HG03378 (cell line): ENCODE results near the gene KRTAP19-3.
"Not testable (repeated sequence)": the region's sequence is repeated elsewhere in the genome, so short reads cannot be mapped to it uniquely, and the experiment has no call there.

Experiments
- ATAC-seq: cut with Tn5 transposase; IDR thresholded peaks from one replicate; pipeline ENCODE4 v1.9.1; 2021; ENCODE audit warnings: mild to moderate bottlenecking, moderate library complexity; ENCODE audit not compliant: unreplicated experiment

Gene KRTAP19-3

DNA sequence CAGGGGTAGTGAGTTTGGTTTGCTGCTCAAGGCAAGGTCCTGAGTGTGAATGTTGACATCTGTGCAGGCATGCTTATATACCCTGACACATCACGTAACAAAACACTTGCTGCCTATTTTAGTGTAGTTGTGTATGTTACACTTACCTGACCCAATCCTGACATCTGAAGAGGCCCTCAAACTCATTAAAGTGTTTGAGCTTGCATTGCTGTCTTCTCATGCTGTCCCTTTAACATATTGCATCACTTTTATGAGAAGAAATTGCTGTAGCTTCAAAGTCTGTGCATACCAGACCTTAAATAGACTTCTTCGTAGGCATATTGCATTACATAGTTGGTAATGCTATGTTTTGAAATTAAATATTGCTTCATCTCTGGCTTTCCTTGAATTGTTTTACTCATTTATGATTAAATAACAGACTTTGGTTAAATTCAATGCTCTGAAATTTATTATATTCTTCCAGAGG, at the start of gene KRTAP19-3:
Gene KRTAP19-3, minus strand, starts transcription at position 51 of the 466 bp plus-strand sequence. CDS start 56 bp downstream, outside the sequence.
- no peak for ATAC-seq

DNA sequence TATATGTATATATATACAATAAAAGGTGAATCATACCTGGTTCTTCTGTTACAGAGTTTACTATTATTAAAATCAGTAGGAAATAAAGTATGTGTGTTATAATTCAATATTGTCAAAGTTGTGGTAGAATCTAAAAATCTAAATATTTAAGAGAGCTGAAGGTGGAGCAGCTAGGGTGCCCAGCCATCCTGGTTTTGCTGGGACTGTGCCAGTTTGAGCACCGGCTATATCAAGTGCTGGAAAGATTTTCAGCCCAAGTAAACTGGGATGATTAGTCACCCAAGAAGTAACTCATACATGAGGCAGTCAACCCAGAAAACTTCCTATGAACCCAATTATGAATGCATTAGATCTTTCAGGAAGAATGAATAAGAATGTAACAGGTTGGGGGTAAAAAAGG, 27.1 kb upstream of the KRTAP19-3 start:
- no peak for ATAC-seq

DNA sequence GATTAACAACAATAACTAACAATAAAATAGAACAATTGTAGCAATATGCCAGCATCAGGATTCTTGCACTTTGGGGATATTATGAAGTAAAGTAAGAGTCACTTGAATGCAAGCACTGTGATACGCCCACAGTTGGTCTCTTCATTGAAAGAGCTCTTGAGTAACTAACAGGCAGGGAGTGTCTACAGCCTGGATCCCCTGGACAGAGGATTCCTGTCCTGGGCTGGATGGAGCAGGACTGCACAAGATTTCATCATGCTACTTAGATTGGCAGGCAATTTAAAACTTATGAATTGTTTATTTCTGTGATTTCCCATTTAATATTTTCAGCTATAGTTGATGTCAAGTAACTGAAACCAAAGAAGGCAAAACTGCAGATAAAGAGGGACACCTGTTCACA, 23.9 kb upstream of the KRTAP19-3 start:
- no peak for ATAC-seq

DNA sequence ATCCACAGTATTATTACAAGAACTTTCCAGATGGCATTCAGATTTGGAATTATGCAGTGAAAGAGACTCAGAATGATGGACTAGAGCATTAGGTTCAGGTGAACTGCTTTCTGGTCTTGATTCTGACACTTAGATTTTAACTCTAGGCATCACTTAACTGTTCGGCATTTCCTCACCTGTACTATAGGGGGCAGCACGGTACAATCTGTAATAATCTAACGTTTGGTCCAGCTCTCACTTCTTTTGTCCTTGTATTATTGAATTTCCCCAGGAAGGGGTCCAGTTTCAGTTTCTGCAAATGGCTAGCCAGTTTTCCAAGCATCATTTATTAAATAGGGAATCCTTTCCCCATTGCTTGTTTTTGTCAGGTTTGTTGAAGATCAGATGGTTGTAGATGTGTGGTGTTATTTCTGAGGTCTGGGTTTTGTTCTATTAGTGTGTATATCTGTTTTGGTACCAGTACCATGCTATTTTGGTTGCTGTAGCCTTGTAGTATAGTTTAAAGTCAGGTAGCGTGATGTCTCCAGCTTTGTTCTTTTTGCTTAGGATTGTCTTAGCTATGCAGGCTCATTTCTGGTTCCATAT, 13.9 kb upstream of the KRTAP19-3 start:
- not testable (repeated sequence) for ATAC-seq

DNA sequence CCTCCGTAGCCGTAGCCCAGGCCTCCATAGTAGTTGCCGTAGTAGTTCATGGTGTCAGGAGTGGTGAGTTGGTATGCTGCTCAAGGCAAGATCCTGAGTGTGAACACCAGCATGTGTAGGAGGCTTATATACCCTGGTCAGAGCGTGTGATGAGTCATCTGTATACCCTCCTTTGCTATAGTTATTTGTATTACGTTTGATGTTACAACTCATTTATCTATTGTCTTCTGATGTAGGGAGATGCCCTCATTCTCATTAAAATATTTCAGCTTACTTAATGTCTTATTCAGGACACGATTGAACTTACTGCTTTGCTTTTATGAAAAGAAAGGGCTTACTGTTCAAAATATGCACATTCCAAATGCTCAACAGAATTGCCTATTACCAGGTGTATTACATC, 10.2 kb upstream of the KRTAP19-3 start, which contains the start of gene KRTAP19-5:
Gene KRTAP19-5, minus strand, starts transcription at position 101 of the 400 bp plus-strand sequence. Its CDS starts 51 bp downstream, at position 50.
- no peak for ATAC-seq

DNA sequence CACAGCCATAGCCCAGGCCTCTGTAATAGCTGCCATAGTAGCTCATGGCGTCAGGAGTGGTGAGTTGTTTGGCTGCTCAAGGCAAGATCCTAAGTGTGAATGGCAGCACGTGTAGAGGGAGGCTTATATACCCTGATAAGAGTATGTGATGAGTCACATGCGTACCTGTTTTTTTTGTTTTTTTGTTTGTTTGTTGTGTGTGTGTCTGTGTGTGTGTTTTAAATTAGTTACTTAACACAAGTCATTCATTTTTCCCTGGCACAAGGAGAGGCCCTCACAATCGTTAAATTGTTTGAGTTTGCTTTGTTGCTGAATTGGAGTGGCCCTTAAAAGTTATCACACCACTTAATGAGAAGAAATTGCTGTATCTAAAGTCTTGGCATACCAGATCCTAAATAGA, 5.3 kb upstream of the KRTAP19-3 start, which contains the start of gene KRTAP19-4:
Gene KRTAP19-4, minus strand, starts transcription at position 101 of the 400 bp plus-strand sequence. Its CDS starts 55 bp downstream, at position 46.
- no peak for ATAC-seq

DNA sequence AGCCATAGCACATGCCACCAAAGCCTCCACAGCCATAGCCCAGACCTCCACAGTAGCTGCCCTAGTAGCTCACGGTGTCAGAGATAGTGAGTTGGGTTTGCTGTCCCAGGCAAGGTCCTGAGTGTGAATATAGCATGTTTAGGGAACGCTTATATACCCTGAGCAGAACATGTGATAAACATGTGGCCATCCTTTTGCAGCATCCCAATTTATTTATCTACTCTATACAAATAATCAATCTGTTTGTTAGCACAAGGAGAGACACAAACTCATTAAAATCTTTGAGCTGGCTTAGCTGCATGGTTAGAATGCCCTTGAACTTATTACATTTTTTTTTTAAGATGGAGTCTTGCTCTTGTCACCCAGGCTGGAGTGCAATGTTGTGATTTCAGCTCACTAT, 4.5 kb downstream of the KRTAP19-3 start, which contains the start of gene KRTAP19-2:
Gene KRTAP19-2, minus strand, starts transcription at position 101 of the 400 bp plus-strand sequence. Its CDS starts 88 bp downstream, at position 13.
- no peak for ATAC-seq

DNA sequence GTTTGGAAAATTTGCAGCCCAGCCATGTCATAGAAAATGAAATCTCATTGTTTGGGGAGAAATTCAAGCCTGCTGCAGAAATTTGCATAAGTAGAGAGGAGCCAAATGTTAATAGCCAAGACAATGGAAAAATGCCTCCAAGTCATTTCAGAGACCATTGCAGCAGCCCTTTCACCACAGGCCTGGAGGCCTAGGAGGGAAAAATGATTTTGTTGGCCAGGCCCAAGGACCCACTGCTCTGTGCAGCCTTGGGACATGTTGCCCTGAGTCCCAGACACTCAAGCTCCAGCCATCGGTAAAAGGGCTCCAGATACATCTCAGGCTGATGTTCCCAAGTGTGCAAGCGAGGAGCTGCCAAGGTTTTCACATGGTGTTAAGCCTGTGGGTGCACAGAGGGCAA, 5.6 kb downstream of the KRTAP19-3 start:
- ATAC-seq: no peak

DNA sequence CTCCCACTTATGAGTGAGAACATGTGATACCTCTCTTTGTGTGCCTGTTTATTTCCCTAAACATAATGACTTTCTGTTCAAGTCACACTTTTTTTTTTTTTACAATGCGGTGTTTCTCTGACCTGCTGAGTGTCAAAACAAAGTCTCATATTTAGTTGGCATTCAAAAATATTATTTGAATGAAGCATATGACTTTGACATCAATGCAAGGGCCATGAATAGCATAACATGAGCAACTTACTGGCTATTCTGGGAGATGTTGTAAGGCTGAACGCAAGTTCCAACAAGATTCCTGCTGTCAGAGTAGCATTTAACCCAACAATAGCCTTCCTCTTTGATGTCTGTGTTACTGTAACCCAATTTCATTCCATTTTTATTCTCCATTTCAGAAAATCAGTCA, 9.7 kb downstream of the KRTAP19-3 start:
- no peak for ATAC-seq

DNA sequence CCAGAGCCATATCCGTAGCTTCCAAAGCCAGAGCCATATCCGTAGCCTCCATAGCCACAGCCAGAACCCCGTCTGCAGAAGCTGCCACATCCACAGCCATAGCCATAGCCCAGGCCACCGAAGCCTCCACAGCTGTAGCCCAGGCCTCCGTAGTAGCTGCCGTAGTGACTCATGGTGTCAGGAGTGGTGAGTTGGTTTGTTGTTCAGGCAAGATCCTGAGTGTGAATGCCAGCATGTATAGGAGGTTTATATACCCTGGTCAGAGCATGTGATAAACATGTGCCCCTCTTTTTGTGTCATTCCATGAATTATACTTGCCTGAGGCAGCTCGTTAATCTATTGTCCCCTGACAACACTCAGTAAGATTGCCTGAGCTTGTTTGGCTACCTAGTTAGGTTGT, 11.7 kb downstream of the KRTAP19-3 start, which contains the start of gene KRTAP19-1:
Gene KRTAP19-1, minus strand, starts transcription at position 223 of the 400 bp plus-strand sequence. Its CDS starts 50 bp downstream, at position 173.
- ATAC-seq: no peak

DNA sequence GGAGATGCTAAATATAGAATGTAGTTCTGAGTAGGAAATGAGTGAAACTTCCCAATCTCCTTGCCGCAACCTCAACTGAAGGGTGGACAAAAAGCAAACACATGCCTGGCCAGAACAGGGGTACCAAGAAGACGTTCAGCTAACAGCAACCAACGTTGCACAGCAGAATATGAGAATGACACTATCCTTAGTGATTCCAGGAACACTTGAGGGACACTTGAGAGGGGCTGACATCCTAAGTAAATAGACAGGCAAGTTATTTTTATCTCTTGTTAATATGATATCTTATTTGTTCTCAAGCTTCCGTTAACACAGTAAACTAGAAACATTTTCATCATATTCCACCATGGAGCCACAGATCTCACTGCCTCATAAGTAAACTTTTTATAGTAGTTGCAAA, 12.6 kb downstream of the KRTAP19-3 start:
- ATAC-seq: no peak

DNA sequence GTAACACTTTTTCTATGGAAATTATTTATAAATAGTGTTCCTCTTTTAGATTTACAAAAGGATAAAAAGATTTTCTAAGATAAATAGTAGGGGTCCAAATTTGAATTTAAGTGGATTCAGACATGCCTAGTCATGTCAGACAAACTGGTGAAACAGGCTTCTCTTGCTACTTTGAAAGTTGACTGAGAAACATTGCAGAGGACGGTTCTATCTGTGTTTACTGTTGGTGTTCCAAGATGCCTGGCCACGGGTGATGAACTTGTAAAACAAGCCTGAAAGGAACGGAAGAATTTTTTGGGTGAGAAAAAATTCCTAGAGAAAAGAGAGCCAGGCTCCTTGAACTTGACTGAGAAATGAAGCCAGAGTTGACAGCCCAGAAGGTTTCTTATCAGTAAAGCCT, 13.8 kb downstream of the KRTAP19-3 start:
- ATAC-seq: no peak

DNA sequence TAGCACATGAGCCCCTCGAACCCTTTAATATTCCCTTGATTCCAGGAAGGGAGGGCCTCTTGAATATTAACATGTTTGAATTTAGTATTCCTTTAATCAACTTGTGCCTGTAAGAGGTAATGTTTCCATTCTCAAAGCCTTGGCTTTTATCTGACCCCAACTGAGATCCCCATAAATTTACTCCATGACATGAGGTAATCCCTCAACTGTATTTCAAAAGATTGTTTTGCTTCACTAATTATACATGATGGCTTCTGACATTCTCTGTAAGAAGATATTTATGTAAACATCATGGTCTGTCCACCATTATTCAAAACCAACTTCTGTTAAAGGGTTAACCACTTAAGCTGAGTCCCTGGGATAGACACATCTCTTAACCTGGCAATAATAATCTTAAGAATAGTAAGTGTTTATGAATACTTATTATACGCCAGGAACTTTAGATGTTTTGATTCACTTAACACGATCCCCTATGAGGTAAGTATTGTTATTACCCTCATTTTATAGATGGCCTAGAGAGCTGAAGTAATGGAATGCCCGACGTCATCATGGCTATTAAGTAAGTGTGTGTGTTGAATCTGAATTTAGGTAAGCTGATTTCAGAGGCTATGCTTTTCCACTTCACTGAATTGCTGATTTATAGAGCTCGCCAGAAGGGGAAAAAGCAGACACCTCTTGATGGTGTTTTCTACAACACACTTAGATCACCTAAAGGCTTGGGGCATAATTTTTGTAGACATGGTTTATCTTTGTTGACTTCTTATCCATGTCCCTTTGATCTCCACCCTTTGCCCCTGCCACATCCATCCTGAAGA, 22.7 kb downstream of the KRTAP19-3 start:
- no peak for ATAC-seq

DNA sequence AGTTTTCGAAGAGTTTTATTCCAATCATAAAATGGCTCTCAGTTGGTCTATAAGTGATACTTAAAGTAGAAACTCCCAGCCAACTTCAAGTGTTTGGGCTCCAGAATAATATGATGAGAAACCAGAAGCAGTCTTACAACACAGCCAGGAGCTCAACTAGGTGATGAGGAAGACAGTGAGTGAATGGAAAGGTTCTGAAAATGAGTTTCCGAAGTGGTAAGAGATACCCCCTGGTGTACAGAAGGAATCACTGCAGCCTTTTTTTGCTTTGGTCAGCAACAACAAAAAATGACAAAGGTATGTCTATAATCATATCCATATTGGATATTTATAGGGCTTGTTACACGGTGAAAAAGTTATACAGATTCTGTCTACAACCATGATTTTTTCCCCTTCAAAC, 28.1 kb downstream of the KRTAP19-3 start:
- no peak for ATAC-seq

DNA sequence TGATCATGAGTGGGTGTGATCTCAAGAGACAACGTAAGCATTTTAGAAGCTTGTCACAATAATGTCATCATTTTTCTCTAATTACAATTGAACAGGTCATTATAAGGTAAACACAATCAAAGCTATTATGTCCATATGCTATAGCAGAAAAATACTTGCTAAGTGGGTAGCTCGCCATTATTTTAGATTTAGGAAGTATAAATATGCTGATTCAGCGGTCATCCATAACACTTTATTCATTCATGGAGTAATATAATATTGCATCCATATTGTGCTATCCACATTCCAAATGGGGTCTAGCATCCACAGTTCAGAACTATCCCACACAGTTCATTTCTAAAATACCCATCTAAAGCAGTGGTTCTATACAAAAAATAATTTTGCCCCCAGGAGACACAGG, 43.3 kb downstream of the KRTAP19-3 start:
- ATAC-seq: no peak

DNA sequence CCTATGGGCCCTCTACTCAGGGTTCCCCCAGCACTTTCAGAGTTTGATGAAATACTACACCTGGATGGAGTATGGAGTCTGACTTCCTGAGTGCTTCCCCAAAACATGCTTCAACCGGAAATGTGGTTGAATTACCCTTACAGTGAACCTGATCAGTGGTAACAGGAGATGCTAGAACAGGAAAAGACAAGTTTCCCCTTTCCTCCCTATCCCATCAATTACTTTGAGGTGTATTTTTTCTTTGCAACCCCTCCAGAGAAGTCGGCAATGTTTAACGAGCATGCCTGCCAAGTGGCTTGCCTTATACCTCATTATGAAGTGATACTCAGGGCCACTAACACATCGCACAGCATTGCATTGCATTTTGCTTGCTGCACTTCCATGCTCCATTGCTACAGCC, 44.8 kb downstream of the KRTAP19-3 start:
- ATAC-seq: no peak

DNA sequence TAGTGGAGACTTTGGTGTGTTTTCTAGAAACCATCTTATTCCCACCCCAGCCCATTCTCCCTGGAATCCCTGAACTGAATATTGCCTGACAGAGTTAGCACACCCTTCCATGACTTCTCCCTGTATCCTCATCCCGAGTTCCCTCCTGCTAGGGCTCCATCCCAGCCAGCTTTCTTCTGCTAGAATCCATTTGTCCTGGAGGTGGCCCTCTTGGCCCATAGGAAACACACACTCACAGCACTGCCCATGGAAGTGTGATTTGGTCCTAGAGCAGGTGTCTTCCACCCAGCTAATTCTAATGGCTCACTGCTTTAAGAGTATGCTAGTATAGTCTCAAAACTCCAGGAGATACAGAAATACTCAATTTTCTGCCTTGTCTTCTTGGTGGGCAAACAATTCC, 47.6 kb downstream of the KRTAP19-3 start:
- no peak for ATAC-seq

DNA sequence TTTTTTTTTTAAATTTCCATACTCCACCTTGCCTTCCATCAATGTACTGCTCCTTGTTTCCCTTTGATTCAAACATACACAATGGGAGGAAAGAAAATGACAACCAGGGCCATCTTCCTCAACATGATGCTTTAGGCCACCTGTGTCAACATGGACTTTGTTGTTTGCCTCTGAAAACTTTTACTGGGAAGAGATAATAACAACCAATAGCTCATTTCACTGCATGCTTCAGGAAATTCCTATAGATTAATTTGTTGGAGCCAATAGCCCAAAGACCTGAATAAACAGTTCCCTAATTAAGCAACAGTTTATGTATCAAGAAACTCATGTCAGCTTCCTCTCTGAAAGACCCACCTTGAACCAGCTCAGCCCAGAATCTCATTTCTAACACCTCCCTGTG, 48.6 kb downstream of the KRTAP19-3 start:
- ATAC-seq: no peak
